Keratinocyte (primary cell): ENCODE results near the gene THOC2. TPM values are rescaled to one million over a fixed set of nuclear protein-coding genes. Genes with fewer than 3 reads are reported as not detected.

Experiments
- DNase-seq: peaks from one replicate; pipeline ENCODE4 v3.0.0-alpha.2; 2011; ENCODE audit warnings: low read depth, missing footprints, low spot score
- FAIRE-seq: peaks from 2 replicates; lab custom pipeline; 2011; peaks lifted over from hg19 to GRCh38; lab: Jason Lieb, UNC
- H2AFZ ChIP-seq: 2 replicates; pipeline ENCODE4 v1.6.0; 2012; ENCODE audit warnings: low read length, control low read depth, inconsistent platforms; ENCODE audit not compliant: control insufficient read depth
- H3K27ac ChIP-seq: 2 replicates; pipeline ENCODE4 v1.5.1; 2011; ENCODE audit warnings: low read length; ENCODE audit not compliant: control insufficient read depth, insufficient read depth
- H3K27me3 ChIP-seq: 3 replicates; pipeline ENCODE4 v1.6.0; 2011; ENCODE audit warnings: low read length; ENCODE audit not compliant: control insufficient read depth, insufficient read depth; ENCODE audit errors: extremely low read depth
- H3K36me3 ChIP-seq, 2 experiments: 2 replicates in 1 of 2; 3 replicates in 1 of 2; pipeline ENCODE4 v1.5.1; 2011; ENCODE audit warnings: low read length in 2 of 2, mild to moderate bottlenecking in 1 of 2; ENCODE audit not compliant: control insufficient read depth in 2 of 2, insufficient read depth in 2 of 2; ENCODE audit errors: extremely low read depth in 1 of 2
- H3K4me1 ChIP-seq: 3 replicates; pipeline ENCODE4 v1.5.1; 2011; ENCODE audit warnings: low read length; ENCODE audit not compliant: control insufficient read depth, insufficient read depth; ENCODE audit errors: extremely low read depth
- H3K4me2 ChIP-seq: 3 replicates; pipeline ENCODE4 v1.6.0; 2011; ENCODE audit warnings: low read depth, low read length; ENCODE audit not compliant: control insufficient read depth, insufficient read depth; ENCODE audit errors: extremely low read depth
- H3K4me3 ChIP-seq, 3 experiments: fragments of 200-600 bp in 1 of 3; sonication (generic) in 1 of 3; 2 replicates in 2 of 3; 3 replicates in 1 of 3; pipeline ENCODE4 v1.5.1; 2011 to 2016; ENCODE audit warnings: low read length in 3 of 3, mild to moderate bottlenecking in 3 of 3, control low read depth in 2 of 3, inconsistent platforms in 1 of 3, low read depth in 1 of 3, mixed read lengths in 1 of 3, mixed run types in 1 of 3, moderate library complexity in 1 of 3; ENCODE audit not compliant: control insufficient read depth in 2 of 3, insufficient read depth in 2 of 3; ENCODE audit errors: extremely low read depth in 1 of 3
- H3K79me2 ChIP-seq: 2 replicates; pipeline ENCODE4 v1.6.0; 2012; ENCODE audit warnings: low read length; ENCODE audit not compliant: control insufficient read depth, insufficient read depth
- H3K9ac ChIP-seq: 3 replicates; pipeline ENCODE4 v1.6.0; 2011; ENCODE audit warnings: low read length; ENCODE audit not compliant: control insufficient read depth, insufficient read depth; ENCODE audit errors: extremely low read depth
- H3K9me1 ChIP-seq: 3 replicates; pipeline ENCODE4 v1.6.0; 2011; ENCODE audit warnings: low read length; ENCODE audit not compliant: control insufficient read depth, insufficient read depth; ENCODE audit errors: extremely low read depth
- H3K9me3 ChIP-seq: 2 replicates; pipeline ENCODE4 v1.5.1; 2012; ENCODE audit warnings: low read depth, low read length; ENCODE audit not compliant: control insufficient read depth
- H4K20me1 ChIP-seq: 3 replicates; pipeline ENCODE4 v1.6.0; 2011; ENCODE audit warnings: low read length; ENCODE audit not compliant: control insufficient read depth, insufficient read depth; ENCODE audit errors: extremely low read depth
- EZH2 ChIP-seq: IDR thresholded peaks from one replicate; pipeline ENCODE4 v1.6.1; 2012; ENCODE audit warnings: inconsistent platforms, mild to moderate bottlenecking, low read length, moderate library complexity
- dilution Hi-C: fragments of 300-500 bp; cut with MboI; formaldehyde crosslinking; loops from one replicate; pipeline ENCODE4 v1.7.0; 2020; ENCODE audit warnings: low sequenced_read_pairs; ENCODE audit not compliant: extremely low pct_ligation_motif_present
- polyA plus RNA-seq, 5 experiments: library from polyadenylated mRNA; depleted of rRNA in 3 of 5; stranded (reverse) in 3 of 5; stranded (forward) in 1 of 5; unstranded in 1 of 5; fragments of >200 nt; gene quantifications; 1 replicate in 1 of 5; 2 replicates in 3 of 5; 3 replicates in 1 of 5; pipeline versions ENCODE4 v1.2.1 to v1.2.3, GENCODE V29; 2011 to 2012; ENCODE audit warnings: missing spikeins in 2 of 5, low read depth in 1 of 5, low replicate concordance in 1 of 5
- TF ChIP-seq, protein P1 (sequence below), 3 experiments: IDR thresholded peaks in 1 of 3; conservative IDR thresholded peaks in 1 of 3; optimal IDR thresholded peaks in 1 of 3; 2 replicates in 2 of 3; 3 replicates in 1 of 3; pipeline versions ENCODE3 to v1.5.1; 2011; ENCODE audit warnings: low read length in 3 of 3, mild to moderate bottlenecking in 3 of 3, moderate library complexity in 2 of 3, control low read depth in 1 of 3, inconsistent platforms in 1 of 3; ENCODE audit not compliant: insufficient read depth in 2 of 3; ENCODE audit errors: extremely low read depth in 1 of 3

THOC2 gene
- polyA plus RNA-seq, 1 donor (not counting 4 experiments of a cell fraction or from before 2014, with no cell fraction given) = 61.1 TPM

DNA sequence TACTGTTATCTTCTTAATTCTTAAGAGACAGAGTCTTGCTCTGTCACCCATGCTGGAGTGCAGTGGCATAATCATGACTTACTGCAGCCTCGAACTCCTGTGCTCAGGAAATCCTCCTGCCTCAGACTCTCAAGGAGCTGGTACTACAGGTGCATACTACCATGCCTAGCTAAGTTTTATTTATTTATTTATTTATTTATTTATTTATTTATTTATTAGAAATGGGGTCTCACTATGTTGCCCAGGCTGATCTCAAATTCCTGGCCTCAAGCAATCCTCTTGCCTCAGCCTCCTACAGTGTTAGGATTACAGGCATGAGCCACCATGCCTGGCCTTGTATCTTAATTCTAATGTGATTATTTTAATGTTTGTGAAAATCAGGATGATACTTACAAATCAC is 125.6 kb downstream of the THOC2 start:
- no peak for FAIRE-seq
- TF ChIP-seq, protein P1, sequence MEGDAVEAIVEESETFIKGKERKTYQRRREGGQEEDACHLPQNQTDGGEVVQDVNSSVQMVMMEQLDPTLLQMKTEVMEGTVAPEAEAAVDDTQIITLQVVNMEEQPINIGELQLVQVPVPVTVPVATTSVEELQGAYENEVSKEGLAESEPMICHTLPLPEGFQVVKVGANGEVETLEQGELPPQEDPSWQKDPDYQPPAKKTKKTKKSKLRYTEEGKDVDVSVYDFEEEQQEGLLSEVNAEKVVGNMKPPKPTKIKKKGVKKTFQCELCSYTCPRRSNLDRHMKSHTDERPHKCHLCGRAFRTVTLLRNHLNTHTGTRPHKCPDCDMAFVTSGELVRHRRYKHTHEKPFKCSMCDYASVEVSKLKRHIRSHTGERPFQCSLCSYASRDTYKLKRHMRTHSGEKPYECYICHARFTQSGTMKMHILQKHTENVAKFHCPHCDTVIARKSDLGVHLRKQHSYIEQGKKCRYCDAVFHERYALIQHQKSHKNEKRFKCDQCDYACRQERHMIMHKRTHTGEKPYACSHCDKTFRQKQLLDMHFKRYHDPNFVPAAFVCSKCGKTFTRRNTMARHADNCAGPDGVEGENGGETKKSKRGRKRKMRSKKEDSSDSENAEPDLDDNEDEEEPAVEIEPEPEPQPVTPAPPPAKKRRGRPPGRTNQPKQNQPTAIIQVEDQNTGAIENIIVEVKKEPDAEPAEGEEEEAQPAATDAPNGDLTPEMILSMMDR (optimal IDR thresholded peaks at IDR 0.05 in 1 of 3, IDR thresholded peaks at IDR 0.05 in 1 of 3, conservative IDR thresholded peaks at IDR 0.05 in 1 of 3; ENCODE audit: extremely low read depth in 1 of 3, insufficient read depth in 2 of 3, low read length in 3 of 3) = no peak
- no peak for TF ChIP-seq EZH2
- no peak overlapping the region for H3K4me3 ChIP-seq
- no peaks in the 10 kb centered on the region for H3K9me3 ChIP-seq
- H4K20me1 ChIP-seq = no peaks in the 10 kb centered on the region
- H3K79me2 ChIP-seq = no peaks in the 10 kb centered on the region
- H3K9ac ChIP-seq = no peak overlapping the region
- H3K4me1 ChIP-seq = no peaks in the 10 kb centered on the region
- H3K4me2 ChIP-seq = no peak overlapping the region
- no peaks in the 10 kb centered on the region for H3K36me3 ChIP-seq
- dilution Hi-C loops = no loop called here
- no peaks in the 10 kb centered on the region for H3K27me3 ChIP-seq
- no peak overlapping the region for H2AFZ ChIP-seq
- DNase-seq = no peak
- H3K27ac ChIP-seq = no peak overlapping the region
- H3K9me1 ChIP-seq = no peaks in the 10 kb centered on the region

- Histone ChIP-seq H3K4me3 (no peak overlapping the region), H3K4me2 (no peak overlapping the region), H3K27me3 (no peaks in the 10 kb centered on the region), H3K79me2 (no peaks in the 10 kb centered on the region), H3K4me1 (no peaks in the 10 kb centered on the region), H3K9me1 (no peaks in the 10 kb centered on the region), H3K36me3 (no peaks in the 10 kb centered on the region), H2AFZ (no peak overlapping the region), H4K20me1 (no peaks in the 10 kb centered on the region), H3K9ac (no peak overlapping the region), H3K27ac (no peak overlapping the region), H3K9me3 (no peaks in the 10 kb centered on the region)
- DNase-seq (no peak), FAIRE-seq (no peak)
- dilution Hi-C loops = no loop called here
- TF ChIP-seq, protein P1 (optimal IDR thresholded peaks at IDR 0.05 in 1 of 3, IDR thresholded peaks at IDR 0.05 in 1 of 3, conservative IDR thresholded peaks at IDR 0.05 in 1 of 3; ENCODE audit: extremely low read depth in 1 of 3, insufficient read depth in 2 of 3, low read length in 3 of 3) = no peak
- no peak for TF ChIP-seq EZH2
These were observed 129.4 kb downstream of the THOC2 start for GRCh38 chrX:123603491-123603890.
